Spleen (tissue), 7 donors: ENCODE measurements around the gene DMD.

ENCODE experiments used
- CTCF ChIP-seq, 11 experiments: fragments of 200-600 bp in 7 of 11; fragments of 450-650 bp in 4 of 11; sonication (generic) in 4 of 11; IDR thresholded peaks in 8 of 11; conservative IDR thresholded peaks in 3 of 11; 1 replicate in 7 of 11; 2 replicates in 4 of 11; pipeline versions ENCODE4 v1.4.0 to v1.8.0; 2016 to 2021; ENCODE audit warnings: antibody characterized with exemption in 11 of 11, inconsistent platforms in 4 of 11, mild to moderate bottlenecking in 1 of 11
- POLR2A ChIP-seq, 3 donors: fragments of 450-650 bp; IDR thresholded peaks; one replicate each; pipeline ENCODE4 v1.5.1; 2017; ENCODE audit warnings: antibody characterized with exemption in 3 of 3, mild to moderate bottlenecking in 1 of 3
- POLR2AphosphoS5 ChIP-seq, 3 donors: sonication (generic); formaldehyde crosslinking; IDR thresholded peaks; one replicate each; pipeline ENCODE4 v1.5.1; 2017; ENCODE audit warnings: antibody characterized with exemption in 3 of 3
- donor health status: DM: no; HTN: no; CAD: no; lungs with moderate emphysema.
- donor health status: DM: no; HTN: no; CAD: no.
- donor health status: DM: no; HTN: no; CAD: no.

- TF ChIP-seq POLR2AphosphoS5 (IDR thresholded peaks at IDR 0.05) (no peak), CTCF (IDR thresholded peaks at IDR 0.05 in 8 of 11, conservative IDR thresholded peaks at IDR 0.05 in 3 of 11) (no peak), POLR2A (IDR thresholded peaks at IDR 0.05) (no peak)
These were observed 1710.4 kb downstream of the DMD start for GRCh38 chrX:31500921-31501320.
